HepG2 (cell line): ENCODE data around the gene NOL4L. TPM values are rescaled to one million over a fixed set of nuclear protein-coding genes. Genes with fewer than 3 reads are reported as not detected.

Experiments
- CEBPZ ChIP-seq: IDR thresholded peaks from 2 replicates; pipeline ENCODE4 v1.6.1; 2012; ENCODE audit warnings: low read length, improper control_type of control experiment
- CSRNP1 ChIP-seq: sonication (generic); formaldehyde crosslinking; IDR thresholded peaks from 2 replicates; pipeline ENCODE4 v1.8.1; 2023; ENCODE audit warnings: mild to moderate bottlenecking, missing genetic modification reagents
- HOXD1 ChIP-seq: sonication (generic); formaldehyde crosslinking; IDR thresholded peaks from 2 replicates; pipeline ENCODE4 v1.5.0; 2020; ENCODE audit warnings: missing genetic modification reagents
- MYC ChIP-seq: sonication (generic); formaldehyde crosslinking; IDR thresholded peaks from 2 replicates; pipeline ENCODE4 v1.9.0; 2021; ENCODE audit warnings: missing genetic modification reagents, borderline replicate concordance
- NFE2L2 ChIP-seq: fragments of 150-350 bp; IDR thresholded peaks from 2 replicates; pipeline ENCODE4 v1.6.1; 2014; ENCODE audit warnings: low read length
- PCBP2 ChIP-seq: fragments of 200-400 bp; formaldehyde crosslinking; optimal IDR thresholded peaks from 2 replicates; pipeline ENCODE3; 2018; ENCODE audit warnings: low read length, low read depth; ENCODE audit not compliant: poor library complexity, severe bottlenecking
- SOX6 ChIP-seq, 2 experiments: fragments of 450-650 bp in 1 of 2; sonication (generic) in 1 of 2; formaldehyde crosslinking in 1 of 2; IDR thresholded peaks; 2 replicates each; pipeline versions ENCODE4 v1.4.0 to v1.6.1; 2017 to 2020; ENCODE audit warnings: antibody characterized with exemption in 1 of 2, mild to moderate bottlenecking in 1 of 2, missing genetic modification reagents in 1 of 2
- ZBTB4 ChIP-seq: sonication (generic); formaldehyde crosslinking; IDR thresholded peaks from 2 replicates; pipeline ENCODE4 v1.4.0; 2020; ENCODE audit warnings: missing genetic modification reagents, mild to moderate bottlenecking, borderline replicate concordance
- ZNF180 ChIP-seq: sonication (generic); formaldehyde crosslinking; IDR thresholded peaks from 2 replicates; pipeline ENCODE4 v1.4.0; 2020; ENCODE audit warnings: low read depth, missing genetic modification reagents, borderline replicate concordance
- ZNF567 ChIP-seq: sonication (generic); formaldehyde crosslinking; IDR thresholded peaks from 2 replicates; pipeline ENCODE4 v1.8.1; 2023; ENCODE audit warnings: mild to moderate bottlenecking, missing genetic modification reagents, borderline replicate concordance
- ZNF619 ChIP-seq: sonication (generic); formaldehyde crosslinking; IDR thresholded peaks from 2 replicates; pipeline ENCODE4 v1.4.0; 2020; ENCODE audit warnings: mild to moderate bottlenecking, missing genetic modification reagents
- ZNF768 ChIP-seq: sonication (generic); formaldehyde crosslinking; IDR thresholded peaks from 2 replicates; pipeline ENCODE4 v1.4.0; 2020; ENCODE audit warnings: missing genetic modification reagents
- ZNF773 ChIP-seq: sonication (generic); formaldehyde crosslinking; IDR thresholded peaks from 2 replicates; pipeline ENCODE4 v1.4.0; 2020; ENCODE audit warnings: missing genetic modification reagents, borderline replicate concordance
- ZNF878 ChIP-seq: sonication (generic); formaldehyde crosslinking; IDR thresholded peaks from 2 replicates; pipeline ENCODE4 v1.8.1; 2023; ENCODE audit warnings: mild to moderate bottlenecking, missing genetic modification reagents, moderate library complexity
- polyA plus RNA-seq, 8 experiments: library from polyadenylated mRNA; depleted of rRNA in 3 of 8; stranded (reverse) in 7 of 8; unstranded in 1 of 8; fragments of >200 nt; fragmentation: Illumina TruSeq in 4 of 8; extraction: Trizol in 4 of 8; gene quantifications; 2 replicates each; pipeline versions ENCODE4 v1.2.1 to v1.2.3, GENCODE V29; 2011 to 2016; ENCODE audit warnings: low read depth in 4 of 8, missing spikeins in 1 of 8, mixed read lengths in 1 of 8; ENCODE audit not compliant: insufficient read depth in 1 of 8
- total RNA-seq, 5 experiments: library from RNA; depleted of rRNA; stranded (reverse); fragments of >200 nt; fragmentation: Illumina TruSeq; extraction: Trizol; gene quantifications; 2 replicates each; pipeline ENCODE4 v1.2.3, GENCODE V29; 2016; ENCODE audit warnings: low read depth in 1 of 5
- TF ChIP-seq, protein P1 (sequence below): sonication (generic); formaldehyde crosslinking; IDR thresholded peaks from 2 replicates; pipeline ENCODE4 v1.4.0; 2020; ENCODE audit warnings: missing genetic modification reagents

NOL4L gene
- total and polyA plus RNA-seq, 2 of the 13 experiments (the other 11 are each of a cell fraction or from before 2014, with no cell fraction given) = 16.6 to 35.4 TPM

DNA sequence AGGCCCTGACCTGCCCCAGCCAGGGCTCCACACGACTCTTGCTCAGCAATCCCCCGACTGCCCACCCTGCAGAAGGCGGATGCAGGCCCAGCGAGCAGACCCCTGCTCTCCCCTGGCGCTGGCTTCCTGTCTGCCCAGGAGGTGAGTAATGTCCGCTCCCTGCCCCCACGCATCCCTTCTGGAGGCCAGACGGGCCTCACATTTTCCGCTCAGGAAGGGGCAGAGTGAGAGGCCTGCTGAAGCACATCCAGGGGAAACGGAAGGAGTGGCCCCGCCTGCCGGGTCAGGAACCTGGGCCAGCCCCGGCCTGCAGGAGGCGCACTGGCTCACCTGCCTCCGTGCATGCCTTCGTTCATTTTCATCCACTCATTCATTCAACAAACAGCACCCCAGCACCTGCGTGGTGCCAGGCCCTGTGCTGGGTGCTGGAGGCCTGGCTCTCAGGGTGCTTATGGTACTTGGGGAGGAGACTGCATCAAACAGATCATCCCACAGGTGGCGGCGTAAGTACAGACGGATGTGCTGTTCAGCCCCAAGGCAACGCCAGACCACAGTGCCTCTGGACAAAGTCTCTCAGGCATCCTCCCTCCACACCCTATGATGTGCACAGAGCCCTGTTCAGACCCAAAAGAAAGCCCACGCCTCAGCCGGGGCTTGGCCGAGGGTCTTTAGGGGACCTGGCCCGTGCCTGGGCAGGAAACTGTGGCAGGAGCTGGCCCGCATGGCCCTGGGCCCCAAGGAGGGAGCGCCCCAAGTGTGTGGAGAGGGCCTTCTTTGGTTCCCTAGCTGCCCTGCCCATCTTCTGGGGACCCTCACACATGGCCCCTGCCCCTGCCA lies 114.9 kb downstream of the NOL4L start (continued):
- TF ChIP-seq PCBP2 = no peak
- 0 out of 2 replicates have a peak, but pooled peaks have one; percentile 64 for TF ChIP-seq ZBTB4 (CRISPR knock-in tag)
- TF ChIP-seq, protein P1, sequence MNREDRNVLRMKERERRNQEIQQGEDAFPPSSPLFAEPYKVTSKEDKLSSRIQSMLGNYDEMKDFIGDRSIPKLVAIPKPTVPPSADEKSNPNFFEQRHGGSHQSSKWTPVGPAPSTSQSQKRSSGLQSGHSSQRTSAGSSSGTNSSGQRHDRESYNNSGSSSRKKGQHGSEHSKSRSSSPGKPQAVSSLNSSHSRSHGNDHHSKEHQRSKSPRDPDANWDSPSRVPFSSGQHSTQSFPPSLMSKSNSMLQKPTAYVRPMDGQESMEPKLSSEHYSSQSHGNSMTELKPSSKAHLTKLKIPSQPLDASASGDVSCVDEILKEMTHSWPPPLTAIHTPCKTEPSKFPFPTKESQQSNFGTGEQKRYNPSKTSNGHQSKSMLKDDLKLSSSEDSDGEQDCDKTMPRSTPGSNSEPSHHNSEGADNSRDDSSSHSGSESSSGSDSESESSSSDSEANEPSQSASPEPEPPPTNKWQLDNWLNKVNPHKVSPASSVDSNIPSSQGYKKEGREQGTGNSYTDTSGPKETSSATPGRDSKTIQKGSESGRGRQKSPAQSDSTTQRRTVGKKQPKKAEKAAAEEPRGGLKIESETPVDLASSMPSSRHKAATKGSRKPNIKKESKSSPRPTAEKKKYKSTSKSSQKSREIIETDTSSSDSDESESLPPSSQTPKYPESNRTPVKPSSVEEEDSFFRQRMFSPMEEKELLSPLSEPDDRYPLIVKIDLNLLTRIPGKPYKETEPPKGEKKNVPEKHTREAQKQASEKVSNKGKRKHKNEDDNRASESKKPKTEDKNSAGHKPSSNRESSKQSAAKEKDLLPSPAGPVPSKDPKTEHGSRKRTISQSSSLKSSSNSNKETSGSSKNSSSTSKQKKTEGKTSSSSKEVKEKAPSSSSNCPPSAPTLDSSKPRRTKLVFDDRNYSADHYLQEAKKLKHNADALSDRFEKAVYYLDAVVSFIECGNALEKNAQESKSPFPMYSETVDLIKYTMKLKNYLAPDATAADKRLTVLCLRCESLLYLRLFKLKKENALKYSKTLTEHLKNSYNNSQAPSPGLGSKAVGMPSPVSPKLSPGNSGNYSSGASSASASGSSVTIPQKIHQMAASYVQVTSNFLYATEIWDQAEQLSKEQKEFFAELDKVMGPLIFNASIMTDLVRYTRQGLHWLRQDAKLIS = no peak
- peak; percentile 59; the same call in 1 of the 2 replicates for TF ChIP-seq ZNF180 (CRISPR knock-in tag)
- no peak for TF ChIP-seq ZNF567 (CRISPR knock-in tag)
- TF ChIP-seq MYC = 0 out of 2 replicates have a peak, but pooled peaks have one; percentile 60
- no peak; the same call in 1 of the 2 replicates for TF ChIP-seq ZNF878 (CRISPR knock-in tag)
- peak; percentile 90 for TF ChIP-seq ZNF768 (CRISPR knock-in tag)
- no peak for TF ChIP-seq CEBPZ
- TF ChIP-seq HOXD1 (CRISPR knock-in tag) = peak; percentile 54; the same call in 1 of the 2 replicates
- TF ChIP-seq CSRNP1 (CRISPR knock-in tag) = peak; percentile 66; the same call in 1 of the 2 replicates
- no peak for TF ChIP-seq SOX6 (IDR thresholded peaks at IDR 0.05)
- peak; percentile 37; the same call in 1 of the 2 replicates for TF ChIP-seq SOX6 (CRISPR knock-in tag; IDR thresholded peaks at IDR 0.05)
- TF ChIP-seq NFE2L2 = no peak
- no peak for TF ChIP-seq ZNF773
- TF ChIP-seq ZNF619 (CRISPR knock-in tag) = no peak
